AG08396 (cell line): ENCODE results near the gene SLC39A13.

Source experiments
- DNase-seq: peaks from one replicate; pipeline ENCODE4 v3.0.0; 2012; ENCODE audit warnings: low spot score, mixed read lengths

Gene SLC39A13

GRCh38 chr11:47430524-47430923 is 22.1 kb downstream of the SLC39A13 start:
- no peak for DNase-seq

GRCh38 chr11:47431356-47432083 is 23.1 kb downstream of the SLC39A13 start:
- no peak for DNase-seq

GRCh38 chr11:47433157-47433556 is 24.8 kb downstream of the SLC39A13 start:
- no peak for DNase-seq

GRCh38 chr11:47434011-47434786 is 25.8 kb downstream of the SLC39A13 start:
- peak; percentile 67 for DNase-seq

GRCh38 chr11:47435687-47436086 is 27.3 kb downstream of the SLC39A13 start:
- DNase-seq = no peak

- no peak for DNase-seq
Measured at GRCh38 chr11:47436726-47437125, 28.3 kb downstream of the SLC39A13 start.

GRCh38 chr11:47437218-47437745 is 28.9 kb downstream of the SLC39A13 start:
- DNase-seq = no peak

- DNase-seq = no peak
Measured at GRCh38 chr11:47437746-47438418, 29.5 kb downstream of the SLC39A13 start.

GRCh38 chr11:47438721-47439120 is 30.3 kb downstream of the SLC39A13 start:
- no peak for DNase-seq

- DNase-seq = no peak
Measured at GRCh38 chr11:47440054-47440476, 31.7 kb downstream of the SLC39A13 start.

- no peak for DNase-seq
Measured at GRCh38 chr11:47441421-47441820, 33.0 kb downstream of the SLC39A13 start.

- DNase-seq = no peak
Measured at GRCh38 chr11:47442514-47442913, 34.1 kb downstream of the SLC39A13 start.

GRCh38 chr11:47443028-47443700 is 34.8 kb downstream of the SLC39A13 start:
- no peak for DNase-seq

- no peak for DNase-seq
Measured at GRCh38 chr11:47443817-47444216, 35.4 kb downstream of the SLC39A13 start.

GRCh38 chr11:47445840-47446239 is 37.5 kb downstream of the SLC39A13 start:
- no peak for DNase-seq

- DNase-seq = no peak
Measured at GRCh38 chr11:47446833-47447232, 38.4 kb downstream of the SLC39A13 start.

GRCh38 chr11:47447906-47448305 is 39.5 kb downstream of the SLC39A13 start:
- DNase-seq = no peak

- no peak for DNase-seq
Measured at GRCh38 chr11:47448566-47449427, 40.4 kb downstream of the SLC39A13 start, which contains the start of gene RAPSN. RAPSN (minus strand) TSS chr11:47449136; CDS start chr11:47448964, 172 bp downstream.

- no peak for DNase-seq
Measured at GRCh38 chr11:47449541-47449940, 41.2 kb downstream of the SLC39A13 start.

- no peak for DNase-seq
Measured at GRCh38 chr11:47451436-47451835, 43.0 kb downstream of the SLC39A13 start.

GRCh38 chr11:47451990-47452389 is 43.6 kb downstream of the SLC39A13 start:
- DNase-seq = no peak
